Measurements from ENCODE around the gene E2F8. TPM values are rescaled to one million over a fixed set of nuclear protein-coding genes. Genes with fewer than 3 reads are reported as not detected.

E2F8 gene
- total RNA-seq, 4 donors from 2014 or later = 0.34 TPM; not detected in 3

DNA sequence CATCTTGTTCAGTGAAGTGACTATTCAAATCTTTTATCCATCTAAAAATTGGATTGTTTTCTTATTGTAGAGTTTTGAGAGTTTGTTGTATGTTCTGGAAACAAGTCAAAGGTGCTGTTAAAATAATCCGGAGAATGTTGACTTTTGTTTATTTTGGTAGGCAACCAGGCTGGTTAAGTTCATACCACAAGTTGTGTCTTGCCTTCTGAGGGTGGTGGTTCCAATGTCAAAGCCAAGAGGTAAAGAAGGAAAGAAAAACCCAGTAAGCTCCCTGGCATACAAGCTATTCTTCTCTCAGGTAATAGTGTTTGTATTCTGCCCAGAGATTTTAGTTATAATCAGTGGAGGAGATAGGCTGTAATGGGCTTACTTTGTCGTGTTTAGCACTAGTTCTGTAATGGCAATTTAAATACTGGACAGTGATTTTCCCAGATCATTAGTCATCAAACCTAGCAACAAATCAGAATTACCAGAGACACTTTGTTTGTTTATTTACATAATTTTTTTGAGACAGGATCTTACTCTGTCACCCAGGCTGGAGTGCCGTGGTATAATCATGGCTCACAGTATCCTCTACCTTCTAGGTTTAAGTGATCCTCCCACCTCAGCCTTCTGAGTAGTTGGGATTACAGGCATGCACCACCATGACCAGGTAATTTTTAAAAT is 23.9 kb downstream of the E2F8 start:
- no peak for TF ChIP-seq CTCF (IDR thresholded peaks at IDR 0.05; ENCODE audit: low read depth)

DNA sequence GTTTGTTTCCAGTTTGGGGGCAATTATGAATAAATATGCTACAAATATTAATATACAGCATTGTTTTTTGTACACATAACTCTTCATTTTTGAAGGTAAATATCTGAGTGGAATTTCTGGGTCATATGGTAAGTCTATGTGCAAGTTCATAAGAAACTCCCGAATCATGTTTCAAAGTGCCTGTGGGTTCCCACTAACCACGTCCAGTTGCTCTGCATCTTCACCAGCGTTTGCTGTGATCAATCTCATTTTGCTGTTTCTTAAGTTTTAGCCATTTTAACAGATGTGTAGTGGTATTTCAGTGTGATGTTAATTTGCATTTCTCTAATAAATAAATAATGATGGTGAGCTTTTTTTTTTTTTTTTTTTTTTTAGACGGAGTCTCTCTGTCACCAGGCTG is 24.7 kb downstream of the E2F8 start:
- TF ChIP-seq CTCF (IDR thresholded peaks at IDR 0.05; ENCODE audit: low read depth) = no peak

- no peak for TF ChIP-seq CTCF (IDR thresholded peaks at IDR 0.05; ENCODE audit: low read depth)
Observed at GRCh38 chr11:19209617-19210370, 31.0 kb downstream of the E2F8 start.

DNA sequence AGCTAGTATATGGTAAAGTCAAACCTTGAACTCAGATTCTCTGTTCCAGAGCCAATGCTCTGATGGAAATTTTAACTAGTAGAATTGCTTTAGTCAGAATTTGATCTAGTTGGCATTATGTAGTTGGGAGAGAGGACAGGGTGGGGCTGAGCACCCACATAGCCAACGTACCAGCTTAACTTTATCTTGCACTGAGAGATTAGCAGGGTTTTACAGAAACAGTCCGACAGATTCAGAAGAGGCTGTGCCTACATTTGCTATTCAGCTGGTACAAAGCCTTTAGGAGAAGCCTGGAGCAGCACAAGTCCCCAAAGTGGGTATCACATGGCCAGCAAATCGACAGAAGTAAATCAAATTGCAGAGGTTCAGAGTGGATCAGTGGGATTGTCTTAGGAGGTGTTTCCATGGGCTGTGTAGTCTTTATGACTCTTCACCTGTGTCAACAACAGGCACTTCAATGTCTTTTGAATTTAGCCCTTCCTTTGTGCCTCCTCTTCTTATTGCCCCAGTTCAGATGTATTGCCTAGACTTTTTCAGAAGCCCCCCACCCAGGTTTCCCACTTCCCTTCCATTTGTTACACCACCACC is 31.7 kb downstream of the E2F8 start:
- no peak for TF ChIP-seq CTCF (IDR thresholded peaks at IDR 0.05; ENCODE audit: low read depth)

- TF ChIP-seq CTCF (IDR thresholded peaks at IDR 0.05; ENCODE audit: low read depth) = no peak
Observed at GRCh38 chr11:19208181-19208580, 32.6 kb downstream of the E2F8 start.

GRCh38 chr11:19204836-19205235 is 35.9 kb downstream of the E2F8 start:
- TF ChIP-seq CTCF (IDR thresholded peaks at IDR 0.05; ENCODE audit: low read depth) = no peak

All from subcutaneous adipose tissue (tissue), 4 donors.